ENCODE data around the gene MYLK2. TPM values are rescaled to one million over a fixed set of nuclear protein-coding genes. Genes with fewer than 3 reads are reported as not detected.

Gene MYLK2
- total RNA-seq, 1 donor, result under 0.01 TPM

DNA sequence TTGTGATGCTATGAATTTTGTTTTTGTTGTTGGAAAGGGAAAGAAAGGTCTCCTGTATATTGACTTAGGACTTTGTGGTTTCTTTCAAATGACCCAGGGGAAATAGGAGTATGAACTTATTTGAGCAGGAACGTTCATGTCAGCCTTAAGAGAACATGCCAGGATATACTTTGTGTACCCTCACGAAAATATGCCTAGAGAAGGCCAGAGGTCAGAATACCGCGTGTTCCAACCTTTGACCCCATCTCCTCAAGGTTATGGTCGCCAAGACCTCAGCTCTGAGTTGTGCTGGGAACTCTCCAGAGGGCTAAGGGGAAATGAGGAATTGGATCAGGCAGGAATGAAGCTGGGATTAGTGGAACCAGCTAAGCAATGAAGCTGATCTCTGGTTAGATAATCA, 62.8 kb downstream of the MYLK2 start:
- DNase-seq (ENCODE audit: low read depth), result no peak
- H3K4me3 ChIP-seq (ENCODE audit: low read depth, low read length), result no peak overlapping the region
- TF ChIP-seq, protein P1, sequence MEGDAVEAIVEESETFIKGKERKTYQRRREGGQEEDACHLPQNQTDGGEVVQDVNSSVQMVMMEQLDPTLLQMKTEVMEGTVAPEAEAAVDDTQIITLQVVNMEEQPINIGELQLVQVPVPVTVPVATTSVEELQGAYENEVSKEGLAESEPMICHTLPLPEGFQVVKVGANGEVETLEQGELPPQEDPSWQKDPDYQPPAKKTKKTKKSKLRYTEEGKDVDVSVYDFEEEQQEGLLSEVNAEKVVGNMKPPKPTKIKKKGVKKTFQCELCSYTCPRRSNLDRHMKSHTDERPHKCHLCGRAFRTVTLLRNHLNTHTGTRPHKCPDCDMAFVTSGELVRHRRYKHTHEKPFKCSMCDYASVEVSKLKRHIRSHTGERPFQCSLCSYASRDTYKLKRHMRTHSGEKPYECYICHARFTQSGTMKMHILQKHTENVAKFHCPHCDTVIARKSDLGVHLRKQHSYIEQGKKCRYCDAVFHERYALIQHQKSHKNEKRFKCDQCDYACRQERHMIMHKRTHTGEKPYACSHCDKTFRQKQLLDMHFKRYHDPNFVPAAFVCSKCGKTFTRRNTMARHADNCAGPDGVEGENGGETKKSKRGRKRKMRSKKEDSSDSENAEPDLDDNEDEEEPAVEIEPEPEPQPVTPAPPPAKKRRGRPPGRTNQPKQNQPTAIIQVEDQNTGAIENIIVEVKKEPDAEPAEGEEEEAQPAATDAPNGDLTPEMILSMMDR (IDR thresholded peaks at IDR 0.05; ENCODE audit: insufficient read depth, low read depth, low read length), result no peak

DNA sequence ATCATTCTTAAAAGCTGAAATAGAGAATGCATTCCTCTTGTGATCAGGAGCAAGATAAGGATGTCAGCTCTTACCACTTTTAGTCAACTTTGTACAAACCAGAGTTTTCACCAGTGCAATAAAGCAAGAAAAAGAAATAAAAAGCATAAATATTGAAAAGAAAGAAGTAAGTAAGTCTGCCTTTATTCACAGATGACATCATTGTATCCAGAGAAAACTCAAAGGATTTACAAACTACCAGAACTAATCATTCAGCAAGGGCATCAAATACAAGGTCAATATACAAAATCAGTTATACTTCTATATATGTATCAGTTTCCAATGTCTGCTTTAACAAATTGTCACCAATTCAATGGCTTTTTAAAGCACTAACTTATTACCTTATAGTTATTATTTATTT, 64.7 kb downstream of the MYLK2 start:
- no peak overlapping the region for H3K4me3 ChIP-seq (ENCODE audit: low read depth, low read length)
- TF ChIP-seq, protein P1 (IDR thresholded peaks at IDR 0.05; ENCODE audit: insufficient read depth, low read depth, low read length), result no peak
- no peak for DNase-seq (ENCODE audit: low read depth)

Small RNAs within 50 kb of the gene (small RNA-seq; reads per million reads assigned to genes)
- gene AL160175.1, result not detected

Other genes with a start within 250 kb of the MYLK2 start
- gene ID1, start 214.1 kb upstream of the MYLK2 start, total RNA-seq, result 18.0 and 27.2 TPM in 2 replicates
- gene COX4I2, start 181.4 kb upstream of the MYLK2 start, total RNA-seq, result not detected in 2 replicates
- 82.8 and 113 TPM in 2 replicates for gene BCL2L1, start 96.5 kb upstream of the MYLK2 start, total RNA-seq
- gene TPX2, start 80.1 kb upstream of the MYLK2 start, total RNA-seq, result 35.4 and 62.2 TPM in 2 replicates
- gene FOXS1, start 26.2 kb downstream of the MYLK2 start, total RNA-seq, result 1.7 and 2.9 TPM in 2 replicates
- gene DUSP15, start 51.2 kb downstream of the MYLK2 start, total RNA-seq, result 0.32 TPM in 1 of 2 replicates, not detected in the other
- not detected in 2 replicates for gene TTLL9, start 51.3 kb downstream of the MYLK2 start, total RNA-seq
- gene PDRG1, start 132.7 kb downstream of the MYLK2 start, total RNA-seq, result 2.6 and 3.5 TPM in 2 replicates
- not detected in 2 replicates for gene XKR7, start 148.8 kb downstream of the MYLK2 start, total RNA-seq
- under 0.01 TPM in 1 of 2 replicates, not detected in the other for gene CCM2L, start 191.1 kb downstream of the MYLK2 start, total RNA-seq
- not detected in 2 replicates for gene HCK, start 232.9 kb downstream of the MYLK2 start, total RNA-seq